ENCODE data around the gene SLCO1B3. TPM values are rescaled to one million over a fixed set of nuclear protein-coding genes. Genes with fewer than 3 reads are reported as not detected.

SLCO1B3 gene
- total RNA-seq, 2 donors from 2014 or later: 0.93 TPM; not detected in 1

- H3K27ac ChIP-seq: no peak overlapping the region
- no peaks in the 10 kb centered on the region for H3K9me3 ChIP-seq
- no peak for DNase-seq
- H3K4me3 ChIP-seq: no peak overlapping the region
- no peaks in the 10 kb centered on the region for H3K27me3 ChIP-seq
- intact Hi-C loops (cut with DNase I): no loop called here
- H3K36me3 ChIP-seq: no peaks in the 10 kb centered on the region
- no peak overlapping the region for H3K9ac ChIP-seq (ENCODE audit: low read depth in 2 of 2, low read length in 2 of 2)
- H3K4me1 ChIP-seq: no peaks in the 10 kb centered on the region
- TF ChIP-seq CTCF (IDR thresholded peaks at IDR 0.05): peak; percentile 36
Observed at GRCh38 chr12:20950248-20950647, 139.7 kb downstream of the SLCO1B3 start.

GRCh38 chr12:20963303-20963702 lies 152.8 kb downstream of the SLCO1B3 start:
- intact Hi-C loops (cut with DNase I): no loop called here
- Histone ChIP-seq H3K27ac (no peak overlapping the region), H3K27me3 (no peaks in the 10 kb centered on the region), H3K36me3 (no peaks in the 10 kb centered on the region), H3K4me1 (no peaks in the 10 kb centered on the region), H3K9ac (ENCODE audit: low read depth in 2 of 2, low read length in 2 of 2) (no peak overlapping the region), H3K9me3 (no peaks in the 10 kb centered on the region), H3K4me3 (no peak overlapping the region)
- no peak for TF ChIP-seq CTCF (IDR thresholded peaks at IDR 0.05)
- no peak for DNase-seq

GRCh38 chr12:20963762-20964161 lies 153.3 kb downstream of the SLCO1B3 start:
- no peak for TF ChIP-seq CTCF (IDR thresholded peaks at IDR 0.05)
- Histone ChIP-seq H3K4me3 (no peak overlapping the region), H3K27ac (no peak overlapping the region), H3K27me3 (no peaks in the 10 kb centered on the region), H3K9ac (ENCODE audit: low read depth in 2 of 2, low read length in 2 of 2) (no peak overlapping the region), H3K9me3 (no peaks in the 10 kb centered on the region), H3K36me3 (no peaks in the 10 kb centered on the region), H3K4me1 (no peaks in the 10 kb centered on the region)
- intact Hi-C loops (cut with DNase I): no loop called here
- DNase-seq: no peak

Other genes starting within 250 kb of the SLCO1B3 start
- under 1 TPM; 0.35 to 0.37 TPM for gene SLCO1C1, start 115.4 kb upstream of the SLCO1B3 start, total RNA-seq

All from colonic mucosa (tissue), 4 donors.